Stimulated activated CD8-positive, alpha-beta memory T cell treated with anti-CD3 and anti-CD28 coated beads, Interleukin-2, amount 100 ng/mL, for 1 hour (primary cell): Measurements from ENCODE around the gene ZNF157.
A peak's percentile ranks its signal among the peaks of the same experiment; 100 is the strongest.
"Not testable (repeated sequence)": the region's sequence is repeated elsewhere in the genome, so short reads cannot be mapped to it uniquely, and the experiment has no call there.

Experiments used
- DNase-seq, 2 donors: peaks; one replicate each; pipeline ENCODE4 v3.0.0-alpha.2; 2020; ENCODE audit warnings: low read depth in 2 of 2

The ZNF157 gene

DNA sequence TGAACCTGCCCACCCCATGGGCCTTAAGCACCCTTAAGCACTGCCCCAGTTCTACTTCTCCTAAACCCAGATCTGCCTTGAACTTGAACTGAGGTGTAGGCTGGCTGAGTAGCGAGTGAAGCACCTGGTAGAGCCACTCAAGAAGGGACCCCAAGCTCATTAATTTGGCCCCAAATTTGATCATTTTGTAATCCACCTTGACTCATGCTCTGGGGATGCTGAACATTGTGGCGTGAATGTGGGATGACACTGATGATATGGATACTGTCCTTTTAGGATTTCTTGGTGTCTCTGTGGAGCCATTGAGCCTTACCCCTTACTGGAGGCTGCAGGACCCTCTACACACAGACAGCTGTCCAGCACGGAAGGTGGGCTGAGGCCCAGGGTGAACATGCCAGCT is at the start of gene ZNF157:
Gene ZNF157, plus strand, starts transcription at position 301 of the 400 bp plus-strand sequence. Its CDS starts 91 bp downstream, at position 392.
- no peak for DNase-seq

DNA sequence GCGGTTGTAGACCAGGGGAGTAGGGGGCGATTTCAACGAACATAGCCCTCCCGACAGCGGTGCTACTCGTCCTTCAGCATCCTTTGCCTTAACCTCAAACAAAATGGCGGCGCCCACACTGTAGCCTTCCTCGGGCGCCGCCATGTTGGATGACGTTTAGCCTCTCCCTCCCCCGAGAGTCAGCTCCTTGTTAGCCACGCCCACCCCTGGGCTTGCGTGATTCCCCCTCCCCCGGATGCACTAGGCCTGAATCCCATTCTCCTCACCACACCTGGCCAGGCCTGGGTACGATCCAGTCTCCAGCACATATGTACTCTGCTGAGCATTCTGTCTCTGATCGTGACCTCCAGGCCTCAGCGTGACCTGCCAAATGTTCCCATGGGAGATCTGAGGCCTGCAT is 49.0 kb upstream of the ZNF157 start:
- no peak for DNase-seq

DNA sequence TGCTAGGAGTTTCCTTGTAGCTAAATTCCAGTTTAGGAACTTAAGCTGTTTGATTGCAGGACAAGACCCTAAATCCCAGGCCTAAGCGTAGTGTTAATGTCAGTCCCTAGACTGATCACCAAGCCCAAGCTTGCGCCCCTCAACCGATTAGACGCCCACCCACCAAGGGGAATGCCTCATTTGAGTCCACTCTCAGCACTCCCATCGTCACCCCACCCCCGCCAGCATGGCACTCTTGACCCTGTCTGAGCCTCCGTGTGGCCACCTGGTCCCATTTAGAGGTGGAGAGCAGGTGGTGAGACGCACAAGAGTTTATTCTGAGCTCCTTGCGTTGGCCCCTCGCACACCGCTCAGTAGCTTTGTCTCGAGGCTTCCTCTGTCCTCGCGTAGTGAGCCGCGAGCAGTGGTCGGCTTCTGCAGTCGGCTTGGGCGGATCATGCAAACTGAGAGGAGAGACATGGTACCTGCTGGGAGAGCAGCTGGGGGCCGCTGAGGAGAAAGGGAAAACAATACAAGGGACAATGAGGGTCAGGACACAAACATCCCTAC is 48.5 kb upstream of the ZNF157 start:
- DNase-seq: no peak

GRCh38 chrX:47327902-47328301 is 42.5 kb upstream of the ZNF157 start:
- no peak for DNase-seq

DNA sequence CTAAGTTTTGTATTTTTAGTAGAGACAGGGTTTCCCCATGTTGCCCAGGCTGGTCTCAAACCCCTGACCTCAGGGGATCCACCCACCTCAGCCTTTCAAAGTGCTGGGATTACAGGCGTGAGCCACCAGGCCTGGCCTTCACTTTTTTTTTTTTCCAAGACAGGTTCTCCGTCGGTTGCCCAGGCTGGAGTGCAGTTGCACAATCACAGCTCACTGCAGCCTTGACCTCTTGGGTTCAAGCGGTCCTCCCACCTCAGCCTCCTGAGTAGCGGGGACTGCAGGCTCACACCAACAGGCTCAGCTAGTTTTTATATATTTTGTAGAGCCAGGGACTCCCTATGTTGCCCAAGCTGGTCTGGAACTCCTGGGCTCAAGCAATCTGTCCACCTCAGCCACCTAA is 37.6 kb upstream of the ZNF157 start:
- DNase-seq: not testable (repeated sequence)

GRCh38 chrX:47351706-47352105 is 18.7 kb upstream of the ZNF157 start:
- no peak for DNase-seq

GRCh38 chrX:47358387-47359065 is 11.9 kb upstream of the ZNF157 start:
- no peak for DNase-seq

GRCh38 chrX:47360423-47361179 is 9.8 kb upstream of the ZNF157 start:
- no peak for DNase-seq

DNA sequence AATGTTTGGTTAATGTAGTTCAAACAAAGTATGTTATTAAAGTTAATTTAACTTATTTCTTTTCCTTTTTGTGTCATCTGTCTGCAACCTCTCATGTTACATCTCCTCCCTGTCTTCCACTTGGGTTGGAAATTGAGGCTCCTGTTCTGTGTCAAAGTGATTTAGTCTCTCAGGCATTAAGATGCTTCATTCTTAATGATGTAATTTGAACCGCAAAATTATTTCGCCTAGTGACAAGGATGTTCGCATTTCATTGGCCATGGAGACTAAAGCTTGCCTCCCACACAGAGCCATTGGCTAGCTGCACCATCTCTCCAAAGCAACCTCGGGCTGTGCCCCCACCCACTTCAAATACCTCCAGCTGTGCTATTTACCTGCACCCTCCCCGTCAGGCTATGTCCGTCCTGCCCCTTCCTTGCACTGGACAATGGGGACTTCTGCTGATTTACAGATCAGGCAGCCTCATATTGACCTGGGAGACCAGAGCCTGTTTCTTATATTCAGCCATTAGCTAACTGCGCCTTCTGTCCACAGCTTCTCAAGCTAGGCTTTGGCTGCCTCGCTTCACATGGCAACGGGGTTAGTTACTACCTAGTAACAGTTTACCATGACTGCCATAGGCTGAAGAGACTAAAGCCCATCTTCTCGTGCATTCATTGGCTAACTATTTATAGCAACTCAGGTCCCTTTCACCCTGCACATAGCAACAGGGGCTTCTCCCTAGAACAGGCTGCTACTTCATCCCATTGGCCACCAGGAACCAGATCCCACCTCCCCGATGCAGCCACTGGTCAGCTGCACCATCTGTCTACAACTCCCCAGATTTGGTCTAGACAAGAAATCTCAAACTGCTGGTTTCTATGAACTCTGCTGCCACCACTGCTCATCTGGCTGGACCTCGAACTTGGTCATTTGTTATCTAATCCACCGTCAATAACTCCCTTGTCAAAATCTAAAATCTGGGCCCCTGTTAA is 8.6 kb upstream of the ZNF157 start:
- DNase-seq: peak in 1 of 2 donors; percentile 0

GRCh38 chrX:47366041-47366722 is 4.2 kb upstream of the ZNF157 start:
- DNase-seq: peak; percentile 21 to 44

DNA sequence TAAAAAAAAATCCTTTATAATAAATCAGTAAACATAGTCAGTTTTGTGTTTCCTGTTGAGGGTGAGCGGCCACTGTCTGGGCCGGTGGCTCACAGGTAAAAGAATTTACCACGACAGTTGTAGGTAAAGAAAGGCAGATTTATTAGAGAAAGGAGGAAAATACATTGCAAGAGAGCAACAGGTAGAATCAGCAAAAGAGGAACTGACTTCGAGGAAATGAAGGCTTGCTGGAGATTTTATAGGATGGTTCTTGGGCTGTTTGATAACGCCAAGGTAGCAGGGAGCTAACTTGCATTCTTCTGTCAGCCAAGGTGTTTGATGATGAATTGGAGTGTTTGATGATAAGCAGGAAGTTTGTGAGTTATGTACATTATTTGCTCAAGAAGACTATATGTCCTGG is 2.8 kb downstream of the ZNF157 start:
- no peak for DNase-seq

- peak; percentile 17 to 43 for DNase-seq
Observed at GRCh38 chrX:47380268-47380667, 9.9 kb downstream of the ZNF157 start.

GRCh38 chrX:47380837-47381236 is 10.5 kb downstream of the ZNF157 start:
- not testable (repeated sequence) for DNase-seq

GRCh38 chrX:47384502-47384901 is 14.1 kb downstream of the ZNF157 start:
- peak; percentile 47 to 48 for DNase-seq

DNA sequence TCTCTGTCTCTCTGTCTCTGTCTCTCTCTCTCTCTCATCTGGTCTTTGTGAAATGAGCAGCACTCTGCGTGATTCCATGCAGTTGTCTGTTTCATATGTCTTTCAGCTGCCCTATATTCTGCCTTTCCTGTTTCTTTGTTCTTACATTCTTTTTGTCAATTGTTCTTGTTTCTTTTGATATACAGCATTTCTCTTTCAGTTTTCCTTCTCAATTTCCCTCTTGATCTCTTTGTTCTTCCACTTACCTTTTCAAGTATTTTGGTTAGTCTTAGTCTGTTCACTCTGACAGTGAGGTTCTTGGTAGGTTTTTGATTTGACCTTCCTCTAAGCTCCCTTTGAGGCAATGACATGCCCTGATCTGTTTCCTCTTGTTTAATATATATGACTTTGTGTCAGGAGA is 20.4 kb downstream of the ZNF157 start:
- no peak for DNase-seq

DNA sequence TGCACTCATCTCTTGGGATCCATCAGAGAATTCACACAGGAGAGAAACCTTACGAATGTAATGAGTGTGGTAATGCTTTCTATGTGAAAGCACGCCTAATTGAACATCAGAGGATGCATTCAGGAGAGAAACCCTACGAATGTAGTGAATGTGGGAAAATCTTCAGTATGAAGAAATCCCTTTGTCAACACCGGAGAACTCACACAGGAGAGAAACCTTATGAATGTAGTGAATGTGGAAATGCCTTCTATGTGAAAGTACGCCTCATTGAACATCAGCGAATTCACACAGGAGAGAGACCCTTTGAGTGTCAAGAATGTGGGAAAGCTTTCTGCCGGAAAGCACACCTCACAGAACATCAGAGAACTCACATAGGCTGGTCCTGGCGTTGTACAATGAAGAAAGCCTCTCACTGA is 42.8 kb downstream of the ZNF157 start:
- DNase-seq: no peak

DNA sequence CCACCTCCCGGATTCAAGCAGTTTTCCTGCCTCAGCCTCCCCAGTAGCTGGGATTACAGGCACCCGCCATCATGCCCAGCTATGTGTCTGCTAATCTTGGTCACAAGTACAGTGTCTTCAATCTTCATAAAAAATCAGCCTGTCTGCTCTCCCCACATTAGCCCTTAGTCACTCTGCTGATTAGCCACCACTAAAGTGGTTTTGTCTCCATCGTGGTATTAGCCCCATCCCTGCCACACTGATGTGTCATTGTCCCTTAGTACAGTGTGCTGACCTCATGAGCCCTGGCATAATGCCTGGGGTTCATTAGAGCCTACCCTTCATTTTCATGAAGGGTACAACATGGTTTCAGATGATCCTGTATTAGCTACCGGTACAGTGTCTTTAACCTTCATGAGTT is 49.9 kb downstream of the ZNF157 start:
- DNase-seq: no peak

DNA sequence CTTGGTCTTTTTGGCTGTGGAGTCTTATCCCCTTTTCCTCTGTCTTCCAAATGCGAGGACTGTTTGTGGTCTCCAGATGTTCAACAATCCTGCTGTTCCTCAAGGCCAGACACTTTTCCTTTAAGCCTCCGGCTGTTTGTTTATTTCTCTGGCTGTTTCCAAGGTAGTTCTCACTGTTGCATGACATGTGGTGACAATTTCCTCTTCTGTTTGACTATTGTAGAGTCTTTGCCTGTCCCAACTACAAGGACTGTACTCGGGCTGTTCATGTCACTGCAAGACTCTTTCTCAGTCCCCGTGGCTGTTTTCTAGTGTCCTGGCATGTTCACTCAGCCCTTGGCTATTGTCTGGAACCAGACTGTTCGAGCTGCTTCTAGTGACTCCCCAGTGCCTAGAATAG is 50.6 kb downstream of the ZNF157 start:
- no peak for DNase-seq

DNA sequence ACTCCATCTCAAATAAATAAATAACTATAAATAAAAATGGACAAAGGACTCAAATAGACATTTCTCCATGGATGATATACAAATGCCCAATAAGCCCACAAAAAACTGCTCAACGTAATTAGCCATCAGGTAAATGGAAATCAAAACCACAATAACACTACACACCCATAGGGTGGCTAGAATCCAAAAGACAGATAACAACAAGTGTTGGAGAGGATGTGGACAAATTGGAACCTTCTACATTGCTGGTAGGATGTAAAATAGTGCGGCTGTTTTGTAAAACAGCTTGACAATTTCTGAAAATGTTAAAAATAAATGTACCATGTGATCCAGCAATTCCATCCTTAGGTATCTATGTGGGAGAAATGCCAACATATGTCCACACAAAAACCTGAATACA is 52.1 kb downstream of the ZNF157 start:
- no peak for DNase-seq

GRCh38 chrX:47430925-47431324 is 60.5 kb downstream of the ZNF157 start:
- no peak for DNase-seq

GRCh38 chrX:47446431-47446830 is 76.1 kb downstream of the ZNF157 start:
- no peak for DNase-seq
